Osteocyte (in vitro differentiated cells): ENCODE measurements around the gene SMNDC1. TPM values are rescaled to one million over a fixed set of nuclear protein-coding genes. Genes with fewer than 3 reads are reported as not detected.

Experiments
- DNase-seq: peaks from one replicate; pipeline ENCODE4 v3.0.0; 2021; ENCODE audit warnings: mixed read lengths; ENCODE audit not compliant: unreplicated experiment; ENCODE audit errors: extremely low spot score
- H3K27ac Mint-ChIP-seq: one replicate; pipeline ENCODE4 v1.8.0; 2021; ENCODE audit warnings: mild to moderate bottlenecking, mixed read lengths; ENCODE audit not compliant: unreplicated experiment
- H3K27me3 Mint-ChIP-seq: one replicate; pipeline ENCODE4 v1.8.0; 2021; ENCODE audit warnings: mixed read lengths; ENCODE audit not compliant: unreplicated experiment
- H3K36me3 Mint-ChIP-seq: one replicate; pipeline ENCODE4 v1.8.0; 2021; ENCODE audit warnings: mixed read lengths; ENCODE audit not compliant: unreplicated experiment
- H3K4me1 Mint-ChIP-seq: one replicate; pipeline ENCODE4 v1.8.0; 2021; ENCODE audit warnings: mixed read lengths; ENCODE audit not compliant: unreplicated experiment
- H3K4me3 Mint-ChIP-seq: one replicate; pipeline ENCODE4 v1.8.0; 2021; ENCODE audit warnings: mild to moderate bottlenecking, moderate library complexity, mixed read lengths; ENCODE audit not compliant: unreplicated experiment
- H3K9me3 Mint-ChIP-seq: one replicate; pipeline ENCODE4 v1.8.0; 2021; ENCODE audit warnings: mixed read lengths; ENCODE audit not compliant: unreplicated experiment
- CTCF ChIP-seq: fragments of 200-600 bp; sonication (generic); IDR thresholded peaks from 2 replicates; pipeline ENCODE4 v1.5.0; 2021; ENCODE audit warnings: antibody characterized with exemption, mild to moderate bottlenecking, moderate library complexity
- total RNA-seq: library from RNA; stranded (reverse); gene quantifications from 2 replicates; pipeline ENCODE4 v1.2.1, GENCODE V29; 2021

The SMNDC1 gene
- total RNA-seq, 1 donor from 2014 or later, result 31.7 TPM

GRCh38 chr10:110345286-110345685, 40.6 kb upstream of the SMNDC1 start:
- Mint-ChIP-seq H3K36me3 (no peaks in the 10 kb centered on the region), H3K27ac (no peak overlapping the region), H3K4me3 (no peak overlapping the region), H3K27me3 (peaks cover 8% of the 10 kb centered on the region), H3K4me1 (no peaks in the 10 kb centered on the region), H3K9me3 (no peaks in the 10 kb centered on the region)
- no peak for DNase-seq
- no peak for TF ChIP-seq CTCF

GRCh38 chr10:110344622-110345021, 39.9 kb upstream of the SMNDC1 start:
- no peaks in the 10 kb centered on the region for H3K4me1 Mint-ChIP-seq
- peaks cover 8% of the 10 kb centered on the region for H3K27me3 Mint-ChIP-seq
- H3K9me3 Mint-ChIP-seq, result no peaks in the 10 kb centered on the region
- no peak for DNase-seq
- H3K4me3 Mint-ChIP-seq, result no peak overlapping the region
- no peak for TF ChIP-seq CTCF
- no peaks in the 10 kb centered on the region for H3K36me3 Mint-ChIP-seq
- H3K27ac Mint-ChIP-seq, result no peak overlapping the region

- no peaks in the 10 kb centered on the region for H3K36me3 Mint-ChIP-seq
- no peak for DNase-seq
- H3K9me3 Mint-ChIP-seq, result no peaks in the 10 kb centered on the region
- no peak overlapping the region for H3K27ac Mint-ChIP-seq
- H3K27me3 Mint-ChIP-seq, result peaks cover 8% of the 10 kb centered on the region
- no peak overlapping the region for H3K4me3 Mint-ChIP-seq
- no peaks in the 10 kb centered on the region for H3K4me1 Mint-ChIP-seq
- TF ChIP-seq CTCF, result no peak
Observed at GRCh38 chr10:110343947-110344346, 39.2 kb upstream of the SMNDC1 start.

GRCh38 chr10:110340816-110341215, 36.1 kb upstream of the SMNDC1 start:
- TF ChIP-seq CTCF, result no peak
- no peaks in the 10 kb centered on the region for H3K36me3 Mint-ChIP-seq
- H3K9me3 Mint-ChIP-seq, result no peaks in the 10 kb centered on the region
- no peak for DNase-seq
- H3K27ac Mint-ChIP-seq, result no peak overlapping the region
- H3K4me1 Mint-ChIP-seq, result peaks cover 20% of the 10 kb centered on the region
- H3K27me3 Mint-ChIP-seq, result peaks cover 8% of the 10 kb centered on the region
- H3K4me3 Mint-ChIP-seq, result no peak overlapping the region

- Mint-ChIP-seq H3K4me3 (no peak overlapping the region), H3K4me1 (peaks cover 27% of the 10 kb centered on the region), H3K36me3 (no peaks in the 10 kb centered on the region), H3K9me3 (no peaks in the 10 kb centered on the region), H3K27ac (no peak overlapping the region), H3K27me3 (peaks cover 8% of the 10 kb centered on the region)
- no peak for DNase-seq
- no peak for TF ChIP-seq CTCF
Observed at GRCh38 chr10:110340122-110340521, 35.4 kb upstream of the SMNDC1 start.
